ENCODE results near the gene FAXDC2. TPM values are rescaled to one million over a fixed set of nuclear protein-coding genes. Genes with fewer than 3 reads are reported as not detected.

The FAXDC2 gene
- total RNA-seq, 1 donor from 2014 or later = 7.3 TPM

- H3K9ac ChIP-seq = no peak overlapping the region
- TF ChIP-seq EZH2 (IDR thresholded peaks at IDR 0.05) (no peak), EZH2phosphoT487 (IDR thresholded peaks at IDR 0.05) (no peak), CTCF (IDR thresholded peaks at IDR 0.05) (no peak)
- H3K36me3 ChIP-seq = peaks cover 4% of the 10 kb centered on the region
- peaks cover 52% of the 10 kb centered on the region for H3K36me3 Mint-ChIP-seq
- peaks cover 14% of the 10 kb centered on the region for H3K9me3 Mint-ChIP-seq
- peaks cover 7% of the 10 kb centered on the region for H3K4me1 ChIP-seq
- no peak overlapping the region for H3K4me2 ChIP-seq
- no peak overlapping the region for H3K4me3 Mint-ChIP-seq
- no peak overlapping the region for H3K27ac Mint-ChIP-seq
- H2AFZ ChIP-seq (replicated peaks) = no peak overlapping the region
- no peaks in the 10 kb centered on the region for H3K27me3 ChIP-seq
- DNase-seq (ENCODE audit: low spot score) = no peak
- no peaks in the 10 kb centered on the region for H3K4me1 Mint-ChIP-seq
- no peaks in the 10 kb centered on the region for H3K9me3 ChIP-seq (ENCODE audit: low read depth)
- no peaks in the 10 kb centered on the region for H3K27me3 Mint-ChIP-seq (ENCODE audit: insufficient read depth, low read depth)
- no peaks in the 10 kb centered on the region for H4K20me1 ChIP-seq (ENCODE audit: low read depth)
- H3F3A ChIP-seq (ENCODE audit: low read depth) = peaks cover 12% of the 10 kb centered on the region
- no peaks in the 10 kb centered on the region for H3K79me2 ChIP-seq (ENCODE audit: low read depth)
- no peak overlapping the region for H3K4me3 ChIP-seq
- H3K27ac ChIP-seq = no peak overlapping the region
Measured at GRCh38 chr5:154884424-154884823, 34.0 kb upstream of the FAXDC2 start.

GRCh38 chr5:154881986-154882385 is 31.6 kb upstream of the FAXDC2 start:
- Histone ChIP-seq H3K27me3 (no peaks in the 10 kb centered on the region), H3K4me3 (no peak overlapping the region), H3K36me3 (no peaks in the 10 kb centered on the region), H3K4me1 (peaks cover 7% of the 10 kb centered on the region), H3K27ac (no peak overlapping the region), H3K79me2 (ENCODE audit: low read depth) (no peaks in the 10 kb centered on the region), H3K4me2 (no peak overlapping the region), H4K20me1 (ENCODE audit: low read depth) (no peaks in the 10 kb centered on the region), H3K9ac (no peak overlapping the region), H2AFZ (replicated peaks) (no peak overlapping the region), H3F3A (ENCODE audit: low read depth) (peaks cover 4% of the 10 kb centered on the region), H3K9me3 (ENCODE audit: low read depth) (no peaks in the 10 kb centered on the region)
- Mint-ChIP-seq H3K9me3 (peaks cover 17% of the 10 kb centered on the region), H3K27me3 (ENCODE audit: insufficient read depth, low read depth) (no peaks in the 10 kb centered on the region), H3K4me1 (no peaks in the 10 kb centered on the region), H3K36me3 (peaks cover 47% of the 10 kb centered on the region), H3K27ac (no peak overlapping the region), H3K4me3 (no peak overlapping the region)
- no peak for TF ChIP-seq CTCF (IDR thresholded peaks at IDR 0.05)
- TF ChIP-seq EZH2phosphoT487 (IDR thresholded peaks at IDR 0.05) = no peak
- TF ChIP-seq EZH2 (IDR thresholded peaks at IDR 0.05) = no peak
- DNase-seq (ENCODE audit: low spot score) = no peak

GRCh38 chr5:154878642-154879335 is 28.4 kb upstream of the FAXDC2 start:
- Mint-ChIP-seq H3K4me3 (no peak overlapping the region), H3K27ac (no peak overlapping the region), H3K4me1 (no peaks in the 10 kb centered on the region), H3K27me3 (ENCODE audit: insufficient read depth, low read depth) (no peaks in the 10 kb centered on the region), H3K9me3 (peaks cover 5% of the 10 kb centered on the region), H3K36me3 (peaks cover 44% of the 10 kb centered on the region)
- H3K9me3 ChIP-seq (ENCODE audit: low read depth) = no peaks in the 10 kb centered on the region
- H3K4me1 ChIP-seq = no peaks in the 10 kb centered on the region
- DNase-seq (ENCODE audit: low spot score) = no peak
- H3K27me3 ChIP-seq = no peaks in the 10 kb centered on the region
- H4K20me1 ChIP-seq (ENCODE audit: low read depth) = no peaks in the 10 kb centered on the region
- no peak overlapping the region for H2AFZ ChIP-seq (replicated peaks)
- H3K9ac ChIP-seq = no peak overlapping the region
- no peaks in the 10 kb centered on the region for H3F3A ChIP-seq (ENCODE audit: low read depth)
- TF ChIP-seq CTCF (IDR thresholded peaks at IDR 0.05) (no peak), EZH2phosphoT487 (IDR thresholded peaks at IDR 0.05) (no peak), EZH2 (IDR thresholded peaks at IDR 0.05) (no peak)
- peaks cover 3% of the 10 kb centered on the region for H3K36me3 ChIP-seq
- H3K79me2 ChIP-seq (ENCODE audit: low read depth) = no peaks in the 10 kb centered on the region
- H3K27ac ChIP-seq = no peak overlapping the region
- no peak overlapping the region for H3K4me3 ChIP-seq
- H3K4me2 ChIP-seq = no peak overlapping the region

Measured in neural progenitor cell (in vitro differentiated cells).